ENCODE measurements around the gene GAS2L1. TPM values are rescaled to one million over a fixed set of nuclear protein-coding genes. Genes with fewer than 3 reads are reported as not detected.

The GAS2L1 gene
- total RNA-seq, 1 donor from 2014 or later = 21.6 TPM

DNA sequence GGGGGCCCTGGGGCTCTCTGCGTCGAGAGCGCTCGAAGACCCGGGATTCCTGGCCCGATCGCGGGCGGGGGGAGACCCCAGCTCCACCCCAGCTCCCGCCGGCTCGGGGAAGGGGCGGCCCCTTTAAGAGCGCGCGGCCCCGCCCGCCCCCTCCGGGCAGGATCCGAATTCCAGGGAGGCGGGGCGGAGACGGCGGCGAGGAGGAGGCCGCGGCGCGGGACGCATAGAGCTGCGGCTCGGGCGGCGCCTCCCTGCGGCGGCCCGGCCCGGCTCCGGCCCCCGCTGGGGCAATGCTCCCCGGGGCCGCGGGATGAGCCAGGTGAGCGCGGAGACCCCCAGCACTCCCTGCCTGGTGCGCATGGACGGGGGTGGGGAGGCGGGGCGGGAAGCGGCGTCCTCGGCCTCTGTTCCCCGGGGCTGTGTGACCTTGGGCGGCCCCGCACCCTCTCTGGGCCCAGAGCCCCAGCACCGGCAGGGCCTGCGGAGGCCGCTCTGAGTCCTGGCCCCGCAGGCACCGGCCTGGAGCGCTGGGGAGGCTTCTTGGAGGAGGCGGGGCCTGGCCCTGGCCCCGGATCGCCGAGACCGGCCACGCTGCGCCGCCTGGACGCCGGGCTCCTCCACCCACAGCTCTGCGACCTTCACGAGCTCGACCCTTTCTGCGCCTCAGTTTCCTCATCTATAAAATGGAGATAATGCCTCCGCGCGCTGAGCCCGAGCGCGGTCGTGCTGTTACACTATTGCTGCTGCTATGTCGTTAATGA lies 565 bp downstream of the GAS2L1 start:
- Mint-ChIP-seq H3K4me3 (ENCODE audit: unreplicated experiment) (peak overlapping the region; percentile 84), H3K27me3 (ENCODE audit: unreplicated experiment) (no peaks in the 10 kb centered on the region), H3K9me3 (ENCODE audit: unreplicated experiment) (no peaks in the 10 kb centered on the region), H3K27ac (ENCODE audit: unreplicated experiment) (peak overlapping the region; percentile 85), H3K36me3 (ENCODE audit: unreplicated experiment) (no peaks in the 10 kb centered on the region), H3K4me1 (ENCODE audit: unreplicated experiment) (peaks cover 56% of the 10 kb centered on the region)
- peak; percentile 94 for DNase-seq (ENCODE audit: extremely low spot score, unreplicated experiment)
- TF ChIP-seq, protein P1, sequence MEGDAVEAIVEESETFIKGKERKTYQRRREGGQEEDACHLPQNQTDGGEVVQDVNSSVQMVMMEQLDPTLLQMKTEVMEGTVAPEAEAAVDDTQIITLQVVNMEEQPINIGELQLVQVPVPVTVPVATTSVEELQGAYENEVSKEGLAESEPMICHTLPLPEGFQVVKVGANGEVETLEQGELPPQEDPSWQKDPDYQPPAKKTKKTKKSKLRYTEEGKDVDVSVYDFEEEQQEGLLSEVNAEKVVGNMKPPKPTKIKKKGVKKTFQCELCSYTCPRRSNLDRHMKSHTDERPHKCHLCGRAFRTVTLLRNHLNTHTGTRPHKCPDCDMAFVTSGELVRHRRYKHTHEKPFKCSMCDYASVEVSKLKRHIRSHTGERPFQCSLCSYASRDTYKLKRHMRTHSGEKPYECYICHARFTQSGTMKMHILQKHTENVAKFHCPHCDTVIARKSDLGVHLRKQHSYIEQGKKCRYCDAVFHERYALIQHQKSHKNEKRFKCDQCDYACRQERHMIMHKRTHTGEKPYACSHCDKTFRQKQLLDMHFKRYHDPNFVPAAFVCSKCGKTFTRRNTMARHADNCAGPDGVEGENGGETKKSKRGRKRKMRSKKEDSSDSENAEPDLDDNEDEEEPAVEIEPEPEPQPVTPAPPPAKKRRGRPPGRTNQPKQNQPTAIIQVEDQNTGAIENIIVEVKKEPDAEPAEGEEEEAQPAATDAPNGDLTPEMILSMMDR (IDR thresholded peaks at IDR 0.05) = peak; percentile 5

DNA sequence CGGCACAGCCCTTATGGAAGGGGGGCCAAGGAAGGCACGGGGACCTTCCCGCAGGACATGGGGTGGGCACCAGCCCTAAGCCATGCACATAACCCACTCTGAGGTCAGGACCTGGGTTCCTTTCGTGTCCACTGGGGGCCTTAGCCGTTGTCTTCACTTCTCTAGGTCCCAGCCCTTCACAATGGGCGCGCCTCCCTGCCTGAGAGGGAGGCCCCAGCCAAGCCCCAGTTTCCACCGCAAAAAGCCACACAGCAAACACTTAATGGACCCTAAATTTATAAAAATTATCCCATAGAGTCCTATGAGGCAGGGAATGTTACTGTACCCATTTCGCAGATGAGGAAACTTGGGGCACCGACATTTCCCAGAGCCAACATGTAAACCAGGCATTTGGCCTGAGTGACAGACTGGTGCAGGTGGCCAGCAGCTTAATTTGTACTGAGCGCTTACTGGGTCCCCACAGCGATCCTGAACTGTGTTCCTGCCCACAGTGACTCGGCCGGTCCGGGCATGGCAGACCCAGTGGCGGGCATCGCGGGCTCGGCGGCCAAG lies 1.2 kb downstream of the GAS2L1 start:
- Mint-ChIP-seq H3K4me3 (ENCODE audit: unreplicated experiment) (peak overlapping the region; percentile 84), H3K36me3 (ENCODE audit: unreplicated experiment) (no peaks in the 10 kb centered on the region), H3K9me3 (ENCODE audit: unreplicated experiment) (no peaks in the 10 kb centered on the region), H3K4me1 (ENCODE audit: unreplicated experiment) (peaks cover 51% of the 10 kb centered on the region), H3K27ac (ENCODE audit: unreplicated experiment) (peak overlapping the region; percentile 85), H3K27me3 (ENCODE audit: unreplicated experiment) (no peaks in the 10 kb centered on the region)
- TF ChIP-seq, protein P1 (IDR thresholded peaks at IDR 0.05) = no peak
- DNase-seq (ENCODE audit: extremely low spot score, unreplicated experiment) = no peak

DNA sequence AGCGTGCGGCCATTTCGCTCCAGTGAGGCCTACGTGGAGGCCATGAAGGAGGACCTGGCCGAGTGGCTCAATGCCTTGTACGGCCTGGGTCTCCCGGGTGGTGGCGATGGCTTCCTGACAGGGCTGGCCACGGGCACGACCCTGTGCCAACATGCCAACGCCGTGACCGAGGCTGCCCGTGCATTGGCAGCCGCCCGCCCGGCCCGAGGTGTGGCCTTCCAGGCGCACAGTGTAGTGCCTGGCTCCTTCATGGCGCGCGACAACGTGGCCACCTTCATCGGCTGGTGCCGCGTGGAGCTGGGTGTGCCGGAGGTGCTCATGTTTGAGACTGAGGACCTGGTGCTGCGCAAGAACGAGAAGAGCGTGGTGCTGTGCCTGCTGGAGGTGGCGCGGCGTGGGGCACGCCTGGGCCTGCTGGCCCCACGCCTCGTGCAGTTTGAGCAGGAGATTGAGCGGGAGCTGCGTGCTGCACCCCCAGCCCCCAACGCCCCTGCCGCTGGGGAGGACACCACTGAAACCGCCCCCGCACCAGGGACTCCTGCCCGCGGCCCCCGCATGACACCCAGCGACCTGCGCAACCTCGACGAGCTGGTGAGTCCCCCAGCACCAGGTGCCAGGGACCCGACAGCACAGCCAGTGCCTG lies 1.8 kb downstream of the GAS2L1 start:
- H3K27ac Mint-ChIP-seq (ENCODE audit: unreplicated experiment) = peak overlapping the region; percentile 85
- peak overlapping the region; percentile 26 for H3K4me3 Mint-ChIP-seq (ENCODE audit: unreplicated experiment)
- no peak for DNase-seq (ENCODE audit: extremely low spot score, unreplicated experiment)
- H3K9me3 Mint-ChIP-seq (ENCODE audit: unreplicated experiment) = no peaks in the 10 kb centered on the region
- peaks cover 46% of the 10 kb centered on the region for H3K4me1 Mint-ChIP-seq (ENCODE audit: unreplicated experiment)
- H3K36me3 Mint-ChIP-seq (ENCODE audit: unreplicated experiment) = no peaks in the 10 kb centered on the region
- TF ChIP-seq, protein P1 (IDR thresholded peaks at IDR 0.05) = no peak
- H3K27me3 Mint-ChIP-seq (ENCODE audit: unreplicated experiment) = no peaks in the 10 kb centered on the region

DNA sequence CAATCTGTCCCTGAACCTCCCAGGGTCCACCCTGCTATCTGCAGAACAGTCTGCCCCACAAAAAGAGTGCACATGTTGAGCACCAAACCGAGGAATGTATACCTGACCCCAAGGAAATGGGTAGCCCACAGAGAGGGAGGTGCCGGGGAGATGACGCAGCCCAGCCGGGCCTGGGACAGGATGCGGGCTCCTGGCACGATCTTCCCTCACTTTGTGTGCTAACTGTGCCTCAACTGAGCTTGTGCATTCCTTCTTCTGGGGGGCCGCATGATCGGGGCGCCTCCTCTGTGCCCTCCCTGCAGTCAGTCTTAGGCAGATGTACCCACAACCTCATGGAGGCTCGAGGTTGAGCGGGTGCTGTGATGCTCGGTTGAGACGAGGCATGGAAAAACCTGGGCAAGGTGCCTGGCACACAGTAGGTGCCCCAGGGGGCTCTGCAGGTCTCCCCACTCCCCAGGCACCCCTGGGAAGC lies 2.4 kb downstream of the GAS2L1 start:
- H3K4me1 Mint-ChIP-seq (ENCODE audit: unreplicated experiment) = peaks cover 43% of the 10 kb centered on the region
- H3K36me3 Mint-ChIP-seq (ENCODE audit: unreplicated experiment) = no peaks in the 10 kb centered on the region
- peaks cover 2% of the 10 kb centered on the region for H3K27me3 Mint-ChIP-seq (ENCODE audit: unreplicated experiment)
- peak overlapping the region; percentile 85 for H3K27ac Mint-ChIP-seq (ENCODE audit: unreplicated experiment)
- DNase-seq (ENCODE audit: extremely low spot score, unreplicated experiment) = no peak
- no peaks in the 10 kb centered on the region for H3K9me3 Mint-ChIP-seq (ENCODE audit: unreplicated experiment)
- TF ChIP-seq, protein P1 (IDR thresholded peaks at IDR 0.05) = no peak
- H3K4me3 Mint-ChIP-seq (ENCODE audit: unreplicated experiment) = peak overlapping the region; percentile 26
